H4 (cell line): ENCODE data around the gene MCU. TPM values are rescaled to one million over a fixed set of nuclear protein-coding genes. Genes with fewer than 3 reads are reported as not detected.

Source experiments
- DNase-seq: peaks from one replicate; pipeline ENCODE4 v3.0.0-alpha.2; 2015; ENCODE audit warnings: low spot score
- total RNA-seq: library from RNA; depleted of rRNA; stranded (reverse); fragments of >200 nt; shearing (Covaris generic); gene quantifications from 2 replicates; pipeline ENCODE4 v1.2.3, GENCODE V29; 2014

MCU gene
- total RNA-seq, 1 experiment from 2014 or later = 28.1 TPM

DNA sequence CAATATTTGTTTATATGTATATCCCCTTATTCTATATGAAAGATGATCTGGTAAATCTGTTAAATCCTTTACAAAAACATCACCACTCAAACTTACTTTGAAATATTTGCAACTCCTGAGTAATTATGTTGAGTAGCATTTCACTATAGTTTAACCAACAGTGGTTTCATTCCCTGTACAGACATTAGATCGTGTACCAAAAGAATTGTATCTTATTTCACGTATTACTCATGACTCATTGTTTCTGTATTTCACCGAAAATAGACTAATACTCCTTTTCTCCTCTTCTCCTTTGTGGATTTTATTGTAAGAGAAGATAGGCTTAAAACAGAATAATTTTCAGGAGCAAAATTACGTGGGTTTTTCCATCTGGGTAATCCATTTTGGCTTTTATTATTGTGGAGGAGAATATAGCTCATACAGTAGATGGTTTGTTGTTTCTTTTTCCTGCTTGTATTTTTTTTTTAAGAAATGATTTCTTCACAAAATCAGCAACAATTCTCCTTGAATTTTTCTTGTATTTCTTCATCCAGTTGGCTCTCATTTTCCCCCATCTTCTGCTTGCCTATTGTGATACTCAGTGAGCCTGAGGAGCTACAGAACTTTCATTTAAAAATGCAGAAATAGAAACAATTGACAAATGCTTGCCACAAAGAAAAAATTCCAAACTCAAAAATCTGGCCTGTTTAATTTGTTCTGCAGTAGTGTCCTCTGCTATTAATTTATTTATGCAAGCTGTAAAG, 111.0 kb downstream of the MCU start:
- peak; percentile 59 for DNase-seq

DNA sequence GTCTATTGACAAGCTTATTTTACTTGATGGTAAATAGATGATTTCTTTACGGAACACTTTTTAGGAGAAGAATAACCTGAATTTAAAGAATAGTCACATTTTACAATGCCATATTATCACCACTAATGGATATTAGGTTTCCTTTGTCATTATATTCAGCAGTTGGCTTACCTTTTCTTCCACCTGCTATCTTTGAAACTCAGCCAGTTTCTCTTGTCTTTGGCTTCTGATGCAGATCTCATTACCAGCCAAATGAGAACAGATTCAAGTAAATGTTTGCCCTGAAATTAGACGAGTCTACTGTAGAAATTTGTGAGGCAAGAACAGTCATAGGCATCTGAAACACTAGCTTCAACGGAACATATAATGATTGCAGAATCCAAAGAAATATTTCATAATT, 116.1 kb downstream of the MCU start:
- DNase-seq = no peak

DNA sequence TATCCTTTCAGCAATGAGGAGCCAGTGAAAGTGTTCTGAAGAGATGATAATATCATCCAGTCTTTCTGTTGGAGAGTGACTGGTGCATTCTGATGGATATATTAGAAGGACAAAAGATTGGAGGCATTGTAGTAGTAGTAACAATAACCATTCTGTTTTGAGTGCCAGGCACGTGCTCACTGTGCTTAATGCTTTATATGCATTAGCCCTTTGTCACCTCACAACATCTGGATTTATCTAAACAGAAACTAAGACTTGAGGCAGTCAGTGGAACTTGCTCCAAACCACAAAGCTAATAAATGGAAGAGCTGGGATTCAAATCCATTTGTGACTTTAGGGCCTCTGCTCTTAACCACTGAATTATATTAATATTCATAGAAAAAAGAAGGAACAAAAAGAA, 117.1 kb downstream of the MCU start:
- no peak for DNase-seq

DNA sequence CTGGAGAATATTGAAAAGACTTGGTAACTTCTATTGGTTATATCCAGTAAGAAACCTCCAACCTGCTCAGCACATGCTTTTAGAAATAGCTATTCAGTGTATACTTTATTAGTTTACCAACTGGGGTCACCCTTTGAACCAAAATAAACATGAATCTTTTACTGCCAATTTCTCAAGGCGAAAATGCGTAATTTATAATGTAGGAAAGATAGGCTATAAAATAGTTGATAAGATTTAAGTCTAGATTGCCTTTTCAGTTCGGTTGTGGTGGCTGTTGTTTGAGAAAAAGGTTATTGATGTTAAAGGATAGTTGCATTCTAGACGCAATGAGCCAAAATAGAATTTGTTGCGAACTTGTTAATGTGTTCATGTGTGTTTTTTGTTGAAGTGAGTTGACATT, 119.0 kb downstream of the MCU start:
- no peak for DNase-seq

DNA sequence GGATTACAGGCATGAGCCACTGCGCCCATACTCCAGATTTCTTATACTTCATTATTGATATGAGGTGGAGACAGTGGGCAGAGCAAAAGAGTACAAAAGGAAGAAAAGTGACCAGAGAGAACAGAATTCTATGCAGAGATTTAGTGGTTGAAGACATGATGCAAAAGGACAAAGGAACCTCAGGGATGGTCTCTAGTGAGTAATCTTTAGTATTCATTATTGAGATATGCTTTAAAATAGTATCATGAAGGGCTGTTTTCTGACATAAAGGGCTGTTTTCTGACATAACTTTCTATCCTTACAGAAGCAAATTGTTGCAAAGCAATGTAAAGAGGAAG, 120.4 kb downstream of the MCU start:
- no peak for DNase-seq

DNA sequence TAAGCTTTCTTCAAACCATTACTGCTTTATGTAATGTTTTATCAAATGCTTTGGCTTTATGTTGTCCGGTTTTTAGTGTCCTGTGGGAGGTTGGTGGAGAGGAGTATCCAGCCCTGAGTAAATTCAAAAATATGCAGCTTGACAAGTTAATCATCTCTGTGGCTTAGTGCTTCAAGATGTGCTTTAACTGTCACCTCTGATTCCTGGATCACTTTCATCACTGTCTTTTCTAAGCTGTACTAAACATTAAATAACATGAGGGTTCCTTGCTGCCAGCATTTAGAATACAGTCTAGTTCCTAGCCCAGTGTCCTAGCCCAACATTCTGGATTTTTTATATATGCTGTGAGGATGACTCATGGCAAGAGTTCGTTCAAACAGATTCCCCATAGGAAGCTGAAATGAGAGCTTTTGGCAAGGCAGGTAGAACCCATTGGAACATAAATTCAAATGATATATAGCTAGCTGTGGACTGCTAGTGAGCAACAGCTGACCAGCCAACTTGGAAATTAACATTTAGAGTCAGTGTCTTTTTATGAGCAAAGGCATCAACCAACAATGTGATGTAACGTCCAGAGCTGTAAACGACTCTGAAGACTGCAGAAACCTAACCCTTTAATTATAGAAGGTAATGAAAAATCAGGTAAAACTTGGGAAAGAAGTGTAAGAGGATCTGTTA, 120.9 kb downstream of the MCU start:
- no peak for DNase-seq

DNA sequence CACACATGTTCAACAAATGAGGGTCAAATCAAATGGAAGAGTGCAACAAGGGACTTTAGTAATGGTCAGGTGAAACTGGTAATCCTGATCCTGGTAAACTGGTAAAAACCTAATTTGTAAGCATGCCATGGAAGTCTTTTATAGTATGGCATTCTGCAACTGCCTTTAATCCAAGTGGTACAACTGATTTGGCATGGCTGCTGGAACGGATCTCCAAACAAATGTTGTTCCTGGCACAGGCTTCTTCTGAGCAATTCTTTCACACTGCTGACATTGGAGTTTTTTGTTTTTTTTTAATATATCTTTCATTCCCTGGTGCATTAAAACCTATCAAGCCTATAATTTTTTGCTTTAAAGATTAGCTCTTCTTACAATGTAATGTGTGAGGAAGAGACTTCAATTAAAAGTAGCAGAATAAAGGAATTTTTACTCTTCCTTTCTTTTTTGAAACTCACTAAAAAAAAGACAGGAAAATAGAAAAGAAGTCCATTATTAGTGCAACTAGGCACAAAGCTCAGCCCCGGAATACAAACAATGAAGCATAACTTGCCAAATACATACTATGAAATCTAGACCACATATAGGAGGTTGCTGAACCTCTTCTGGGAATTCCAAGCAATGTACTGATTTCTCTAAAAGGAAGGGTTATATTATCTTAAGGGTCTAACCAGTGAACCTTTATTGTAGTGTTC, 122.3 kb downstream of the MCU start:
- DNase-seq = no peak

DNA sequence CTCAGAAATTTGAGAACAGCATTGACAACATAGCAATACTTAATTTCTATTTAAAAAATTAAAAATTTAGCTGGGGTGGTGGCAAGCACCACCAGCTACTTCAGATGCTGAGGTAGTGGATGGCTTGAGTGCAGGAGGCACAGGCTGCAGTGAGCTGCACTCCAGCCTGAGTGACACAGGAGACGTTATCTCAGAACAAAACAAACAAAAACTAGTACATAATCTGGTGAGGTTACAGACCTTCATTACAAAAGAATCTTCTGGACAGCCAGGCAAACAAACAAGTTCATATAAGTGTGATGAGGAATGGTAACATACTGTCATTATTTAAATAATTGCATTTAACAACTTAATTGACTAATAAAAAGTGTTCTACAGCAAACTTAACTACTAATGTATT, 124.6 kb downstream of the MCU start:
- DNase-seq = no peak

DNA sequence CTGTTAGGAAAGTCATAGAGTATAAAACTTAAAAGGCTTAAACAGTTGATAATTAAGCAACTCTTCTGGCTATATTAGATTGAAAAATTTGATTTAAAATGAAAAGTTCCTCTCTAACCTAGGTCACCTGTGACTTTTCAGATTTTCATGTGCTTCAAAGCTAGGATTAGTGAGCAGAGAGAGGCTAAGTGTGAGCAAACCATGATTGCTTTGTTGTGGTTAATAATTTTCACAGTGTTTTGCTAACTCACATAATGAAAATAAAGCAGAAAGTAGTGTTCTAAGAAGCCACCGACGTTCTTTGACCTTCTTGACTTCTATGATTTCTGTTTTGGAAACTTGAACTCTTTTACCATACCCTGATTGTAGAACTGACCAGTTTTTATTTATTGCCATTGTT, 126.1 kb downstream of the MCU start:
- DNase-seq = no peak

DNA sequence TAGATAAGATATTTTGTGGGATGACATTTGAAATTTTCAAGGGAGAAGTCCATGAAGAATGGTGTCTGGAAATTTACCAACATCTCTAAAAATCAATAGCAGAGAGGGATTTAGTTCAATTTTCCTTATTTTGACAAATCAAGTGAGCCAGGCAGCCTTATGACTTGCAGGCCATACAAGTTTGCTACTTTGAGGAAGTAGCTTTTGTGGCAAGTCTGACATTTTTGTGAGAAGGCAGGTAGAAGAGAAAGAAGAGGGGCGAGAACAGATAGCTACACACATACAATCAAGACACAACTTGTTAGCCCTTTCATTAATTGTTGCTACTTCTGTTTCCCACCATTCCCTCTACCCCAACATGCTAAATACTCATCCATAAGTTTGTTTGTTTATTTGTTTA, 127.1 kb downstream of the MCU start:
- DNase-seq = no peak

DNA sequence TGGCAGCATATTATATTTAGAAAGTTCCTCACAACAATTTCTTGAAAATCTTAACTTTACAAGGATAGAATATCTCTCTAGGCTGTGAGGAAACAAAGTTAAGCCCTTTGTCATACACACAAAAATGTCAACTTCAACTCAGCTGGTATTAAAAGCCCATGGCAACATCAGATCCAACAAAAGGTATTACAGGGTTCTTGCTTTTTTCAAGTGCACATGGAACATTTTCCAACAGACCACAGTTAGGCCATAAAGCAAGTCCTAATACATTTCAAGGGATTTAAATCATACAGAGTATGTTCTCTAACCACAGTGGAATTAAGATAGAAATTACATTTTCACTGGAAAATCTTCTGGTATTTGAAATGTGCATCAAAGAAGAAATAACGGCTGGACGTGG, 129.7 kb downstream of the MCU start:
- no peak for DNase-seq

DNA sequence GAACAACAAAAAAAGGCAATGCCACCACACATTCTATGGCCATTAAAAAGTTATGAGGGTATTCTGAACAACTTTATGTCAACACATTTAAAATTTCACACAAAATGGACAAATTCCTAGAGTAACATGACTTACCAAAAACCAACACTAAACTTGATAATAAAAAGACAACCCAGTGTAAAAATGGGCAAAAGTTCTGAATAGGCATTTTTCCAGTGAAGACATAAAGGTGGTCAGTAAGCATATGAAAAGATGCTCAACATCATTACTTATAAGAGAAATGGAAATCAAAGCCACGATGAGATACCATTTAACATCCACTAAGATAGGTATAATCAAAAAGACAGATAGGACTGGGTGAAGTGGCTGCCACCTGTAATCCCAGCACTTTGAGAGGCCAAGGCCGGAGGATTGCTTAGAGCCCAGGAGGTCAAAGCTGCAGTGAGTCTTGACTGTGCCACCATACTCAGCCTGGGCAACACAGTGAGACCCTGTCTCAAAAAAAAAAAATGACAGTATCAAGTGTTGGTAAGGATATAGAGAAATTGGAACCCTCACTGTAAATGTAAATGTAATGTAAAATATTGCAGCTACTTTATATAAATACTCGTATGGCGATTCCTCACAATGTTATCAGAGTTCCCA, 130.5 kb downstream of the MCU start:
- no peak for DNase-seq

DNA sequence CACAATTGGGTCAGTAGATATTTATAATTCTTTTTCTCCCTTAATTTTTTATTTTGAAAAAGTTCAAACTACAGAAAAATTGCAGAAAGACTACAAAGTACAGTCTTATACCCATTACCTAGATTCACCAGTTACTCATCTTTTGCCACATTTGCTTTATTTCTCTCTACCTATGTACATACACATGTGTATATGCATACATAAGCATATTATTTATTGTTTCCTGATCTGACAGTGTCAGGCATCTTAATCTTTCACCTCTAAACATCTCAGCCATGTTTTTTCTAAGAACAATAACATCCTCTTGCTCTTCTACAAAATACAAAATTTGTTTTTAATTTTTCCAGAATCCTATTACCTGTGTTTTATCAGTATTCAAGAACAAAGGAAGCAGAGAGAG, 133.2 kb downstream of the MCU start:
- DNase-seq = no peak

DNA sequence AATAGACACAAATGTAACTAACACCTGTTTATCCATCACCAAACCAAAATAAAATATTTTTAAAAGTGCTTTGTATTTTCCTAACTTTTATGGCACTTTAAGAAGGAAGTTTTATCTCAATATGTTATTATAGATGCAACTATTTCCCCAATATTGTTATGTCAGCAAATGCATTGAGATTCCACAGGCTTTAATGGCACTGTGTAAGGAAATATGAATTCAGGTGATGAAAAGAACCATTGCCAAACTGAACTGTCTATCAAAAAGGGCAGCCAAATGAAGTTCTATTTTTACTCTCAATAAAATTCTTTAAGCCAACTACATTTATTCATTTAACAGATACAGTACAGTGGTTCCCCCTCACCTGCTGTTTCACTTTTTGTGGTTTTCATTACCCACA, 134.4 kb downstream of the MCU start:
- DNase-seq = no peak

DNA sequence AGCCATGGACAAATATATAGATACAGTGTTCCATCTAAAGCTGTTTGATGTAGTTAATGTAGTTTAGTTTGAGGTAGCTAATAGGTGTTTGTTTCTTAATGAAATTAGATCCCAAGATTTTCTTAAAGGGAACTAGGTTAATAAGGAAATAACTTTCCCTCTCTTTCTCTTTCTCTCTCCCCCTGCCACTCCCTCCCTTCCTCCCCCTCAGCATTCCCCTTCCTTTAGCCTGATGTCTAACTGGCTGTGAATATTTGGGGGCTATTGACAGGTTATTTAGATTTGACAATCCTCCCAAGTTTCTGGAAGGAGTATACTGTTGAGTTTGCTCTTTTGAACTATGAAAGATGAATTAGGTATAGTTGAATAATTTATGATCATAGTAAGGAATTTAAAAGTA, 136.4 kb downstream of the MCU start:
- no peak for DNase-seq

DNA sequence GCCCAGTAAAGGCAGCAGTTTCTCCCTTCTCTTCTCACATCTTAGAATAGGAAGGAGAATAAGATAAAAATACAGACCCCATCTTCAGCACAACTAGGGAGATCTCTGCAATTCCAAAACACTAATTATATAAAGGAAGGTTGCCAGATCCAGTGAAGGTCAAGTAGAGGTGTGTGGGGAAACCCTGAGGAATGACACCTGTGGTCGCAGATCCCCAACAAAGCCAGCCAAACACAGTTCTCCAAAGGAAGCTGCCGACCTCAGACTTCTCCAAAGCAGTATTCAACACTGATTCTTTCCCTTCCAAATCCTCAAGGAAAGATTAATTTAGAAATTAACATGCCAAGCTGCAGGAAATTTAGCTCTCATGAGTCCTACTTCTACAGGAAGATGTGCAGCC, 138.7 kb downstream of the MCU start:
- no peak for DNase-seq

DNA sequence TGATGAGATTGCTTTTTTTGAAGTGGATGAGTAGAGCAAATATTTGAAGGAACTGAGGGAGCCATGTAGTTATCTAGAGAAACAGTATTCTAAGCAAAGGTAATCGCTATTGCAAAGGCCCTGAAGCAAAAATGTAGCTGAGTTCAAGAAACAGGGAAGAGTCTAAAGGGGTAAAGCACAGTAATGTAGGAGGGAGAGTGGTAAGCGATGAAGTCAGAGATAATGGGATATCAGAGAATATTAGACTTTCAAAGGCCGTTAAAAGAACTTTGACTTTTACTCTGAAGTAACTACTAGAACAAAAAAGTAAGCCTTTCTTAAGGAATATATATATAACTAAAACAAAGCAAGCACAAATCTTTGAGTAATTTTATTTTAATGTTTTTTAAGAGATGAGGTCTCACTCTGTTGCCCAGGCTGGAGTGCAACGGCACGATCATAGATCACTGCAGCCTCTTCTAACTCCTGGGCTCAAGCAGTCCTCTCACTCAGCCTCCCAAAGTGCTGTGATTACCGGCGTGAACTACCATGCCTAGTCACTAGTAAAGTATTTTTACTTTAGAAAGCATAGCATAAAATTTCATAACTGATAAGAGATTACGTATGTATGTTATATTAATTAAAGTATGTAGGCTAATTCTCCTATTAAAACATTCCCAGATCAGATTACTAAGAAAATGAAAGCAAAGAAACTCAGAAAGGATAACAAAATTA, 139.9 kb downstream of the MCU start:
- no peak for DNase-seq

DNA sequence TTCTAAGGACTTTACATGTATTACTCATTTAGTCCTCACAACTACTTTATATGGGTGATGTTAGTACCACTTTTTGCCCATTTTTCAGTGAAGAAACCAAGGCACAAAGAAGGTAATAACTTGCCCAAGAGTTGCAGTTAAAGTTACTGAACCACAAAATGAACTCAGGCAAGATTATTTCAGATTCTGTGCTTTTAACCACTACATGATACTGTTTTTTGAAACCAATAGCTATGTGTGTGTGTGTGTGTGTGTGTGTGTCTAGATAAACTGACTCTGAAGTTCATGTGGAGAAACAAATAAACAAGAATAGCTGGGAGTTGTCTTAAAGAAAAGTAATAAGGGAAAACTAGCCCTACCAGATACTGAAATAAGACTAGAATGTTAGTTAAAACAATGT, 140.8 kb downstream of the MCU start:
- no peak for DNase-seq

DNA sequence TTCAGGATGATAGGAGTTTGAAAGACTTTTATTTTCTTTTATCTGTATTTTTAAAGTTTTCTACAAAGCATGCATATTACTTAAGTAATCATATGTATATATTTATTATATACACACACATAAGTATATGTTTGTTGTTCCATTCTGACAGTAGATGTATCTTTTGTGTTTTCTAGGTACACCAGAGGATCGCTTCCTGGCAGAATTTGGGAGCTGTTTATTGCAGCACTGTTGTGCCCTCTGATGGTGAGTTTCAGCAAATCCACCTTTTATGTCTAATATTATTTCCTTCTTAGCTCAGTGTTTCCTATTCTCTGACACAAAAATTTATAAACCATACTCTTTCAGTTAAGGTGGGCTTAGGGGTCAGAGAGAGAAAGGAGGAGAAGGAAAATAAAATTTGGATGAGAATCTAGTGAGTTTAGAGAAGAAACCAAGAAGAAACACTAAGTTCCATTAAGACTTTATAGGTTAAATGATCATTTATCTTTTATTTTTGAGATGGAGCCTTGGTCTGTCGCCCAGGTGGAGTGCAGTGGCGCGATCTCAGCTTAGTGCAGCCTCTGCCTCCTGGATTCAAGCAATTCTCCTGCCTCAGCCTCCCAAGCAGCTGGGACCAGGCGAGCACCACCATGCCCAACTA, 142.4 kb downstream of the MCU start:
- peak; percentile 56 for DNase-seq

DNA sequence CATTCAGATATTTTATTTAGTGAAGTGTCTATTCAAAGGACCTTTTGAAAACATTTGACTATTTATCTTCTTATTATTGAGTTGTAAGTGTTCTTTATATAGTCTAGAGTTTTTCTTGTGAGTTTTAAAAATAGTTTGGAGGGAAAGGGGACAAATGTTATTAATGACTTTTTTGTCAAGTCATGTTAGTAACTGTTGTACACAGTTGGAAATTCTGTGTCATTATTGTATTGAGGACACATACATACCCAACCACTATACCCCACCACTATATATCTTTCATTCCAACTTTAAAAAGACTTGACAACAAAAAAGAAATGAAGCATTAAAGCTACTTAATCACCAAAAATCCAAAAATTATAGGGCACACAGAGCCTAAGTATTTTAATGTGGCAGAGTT, 148.4 kb downstream of the MCU start:
- no peak for DNase-seq

DNA sequence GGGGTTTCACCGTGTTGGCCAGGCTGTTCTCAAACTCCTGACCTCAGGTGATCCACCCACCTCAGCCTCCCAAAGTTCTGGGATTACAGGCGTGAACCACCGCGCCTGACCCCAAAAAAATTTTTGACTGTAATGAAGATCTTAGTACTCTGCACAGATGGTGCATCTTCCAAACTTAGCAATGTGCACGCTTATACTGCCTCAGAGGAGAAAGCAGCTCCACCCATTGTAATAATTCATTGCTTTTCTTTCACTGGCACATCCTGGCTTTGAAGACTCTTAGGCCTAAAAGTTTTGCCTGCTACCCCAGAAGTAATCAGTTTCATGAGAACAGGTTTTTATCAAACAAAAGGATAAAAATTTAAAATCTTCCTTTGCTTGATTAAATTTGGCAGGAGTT, 149.5 kb downstream of the MCU start:
- no peak for DNase-seq

DNA sequence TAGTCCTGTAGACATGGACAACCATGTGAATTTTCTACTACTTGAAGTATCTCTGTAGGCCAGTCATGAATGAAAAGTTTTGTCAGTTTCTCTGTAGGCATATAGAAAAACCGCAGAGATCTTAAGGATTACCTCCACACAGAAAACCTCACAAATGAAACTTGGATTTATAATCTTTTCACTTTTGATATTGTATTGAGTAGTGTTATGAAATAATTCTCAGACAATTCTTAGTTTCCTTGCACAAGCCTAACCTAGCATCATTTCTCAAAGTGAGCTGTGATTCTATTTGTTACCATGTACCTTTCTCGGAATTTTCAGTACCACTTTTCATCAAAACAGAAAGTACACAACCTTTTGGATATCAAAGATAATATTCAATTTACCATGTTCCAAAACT, 150.2 kb downstream of the MCU start:
- no peak for DNase-seq
